ENCODE data around the gene SH3PXD2B. TPM values are rescaled to one million over a fixed set of nuclear protein-coding genes. Genes with fewer than 3 reads are reported as not detected.
"Not testable (repeated sequence)": the region's sequence is repeated elsewhere in the genome, so short reads cannot be mapped to it uniquely, and the experiment has no call there.

The SH3PXD2B gene
- total RNA-seq, 1 experiment from 2014 or later: 9.4 TPM

DNA sequence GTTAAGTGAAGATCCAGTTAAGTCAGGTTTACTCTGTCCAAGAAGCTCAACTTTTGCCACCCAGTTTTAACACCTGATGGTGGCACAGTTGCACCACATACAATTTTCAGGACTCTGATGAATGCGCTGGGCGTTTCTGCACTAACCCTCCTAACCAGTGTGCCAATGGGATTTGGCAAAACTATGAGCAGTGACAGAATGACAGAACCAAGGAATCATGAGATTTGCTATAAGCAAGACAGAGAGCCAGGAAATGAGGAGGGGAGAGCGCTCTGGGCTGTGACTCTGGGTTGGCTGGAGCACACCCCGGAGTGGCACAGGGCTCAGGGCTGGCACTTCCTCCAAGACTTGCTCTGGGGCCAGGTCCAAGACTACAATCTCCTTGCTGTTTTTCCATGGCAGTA lies 84.1 kb downstream of the SH3PXD2B start:
- DNase-seq (ENCODE audit: low spot score): no peak

DNA sequence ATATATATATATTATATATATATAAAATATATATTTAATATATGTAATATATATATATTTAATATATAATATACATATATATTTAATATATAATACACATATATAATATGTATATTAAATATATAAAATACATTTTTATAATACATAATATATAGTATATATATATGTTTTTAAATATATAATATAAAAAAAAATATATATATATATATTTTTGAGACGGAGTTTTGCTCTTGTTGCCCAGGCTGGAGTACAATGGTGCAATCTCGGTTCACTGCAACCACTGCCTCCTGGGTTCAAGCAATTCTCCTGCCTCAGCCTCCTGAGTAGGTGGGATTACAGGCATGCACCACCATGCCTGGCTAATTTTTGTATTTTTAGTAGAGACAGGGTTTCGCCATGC lies 85.6 kb downstream of the SH3PXD2B start:
- not testable (repeated sequence) for DNase-seq (ENCODE audit: low spot score)

DNA sequence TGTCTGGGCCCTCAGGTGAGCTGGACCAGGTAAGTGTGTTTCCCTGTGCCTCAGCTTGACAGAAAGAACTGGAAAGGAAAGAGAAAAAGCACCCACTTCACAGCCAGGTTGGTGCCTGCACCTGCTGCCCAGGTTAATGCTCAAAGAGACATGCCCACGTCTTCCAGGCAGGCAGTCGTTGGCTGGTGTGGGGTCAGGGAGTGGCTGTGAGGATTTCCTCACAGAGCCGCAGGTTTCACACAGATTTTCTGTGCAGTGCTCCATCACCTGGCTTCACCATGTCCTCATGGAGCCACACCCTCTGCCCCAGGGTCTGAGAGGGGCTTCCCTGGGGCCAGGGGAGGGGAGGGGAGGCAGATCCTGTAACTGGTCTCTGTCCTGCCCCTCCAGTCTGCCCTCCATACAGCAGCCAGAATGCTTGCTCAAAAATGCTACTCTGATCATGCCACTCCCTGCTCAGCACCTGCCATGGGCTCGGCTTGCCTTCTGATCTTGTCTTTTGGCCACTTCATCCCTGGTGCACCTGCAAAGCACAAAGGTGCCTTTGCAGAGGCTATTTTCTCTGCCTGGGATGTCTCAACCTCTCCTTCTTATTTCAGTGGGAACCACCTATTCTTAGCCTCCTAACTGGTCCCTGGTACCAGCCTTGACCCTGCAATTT lies 88.2 kb downstream of the SH3PXD2B start:
- DNase-seq (ENCODE audit: low spot score): no peak

DNA sequence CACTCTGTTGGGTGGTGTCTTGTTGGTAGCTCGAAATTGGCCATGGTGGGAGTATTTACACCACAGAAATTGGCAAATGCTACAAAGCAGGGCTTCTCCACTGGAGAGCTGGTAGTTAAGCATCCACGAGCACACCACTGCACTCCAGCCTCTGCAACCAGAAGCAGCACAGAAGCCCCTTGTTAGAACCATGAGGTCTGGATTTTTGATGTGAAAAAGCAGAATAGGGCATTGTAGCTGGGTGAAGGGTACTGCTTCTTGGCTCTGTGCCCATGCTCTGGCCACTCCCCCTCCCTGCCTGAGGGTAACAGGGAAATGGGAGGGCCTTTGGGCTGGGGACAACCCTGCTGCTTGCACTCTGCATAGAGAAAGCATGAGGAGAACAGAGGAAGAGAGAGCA lies 89.6 kb downstream of the SH3PXD2B start:
- DNase-seq (ENCODE audit: low spot score): no peak

DNA sequence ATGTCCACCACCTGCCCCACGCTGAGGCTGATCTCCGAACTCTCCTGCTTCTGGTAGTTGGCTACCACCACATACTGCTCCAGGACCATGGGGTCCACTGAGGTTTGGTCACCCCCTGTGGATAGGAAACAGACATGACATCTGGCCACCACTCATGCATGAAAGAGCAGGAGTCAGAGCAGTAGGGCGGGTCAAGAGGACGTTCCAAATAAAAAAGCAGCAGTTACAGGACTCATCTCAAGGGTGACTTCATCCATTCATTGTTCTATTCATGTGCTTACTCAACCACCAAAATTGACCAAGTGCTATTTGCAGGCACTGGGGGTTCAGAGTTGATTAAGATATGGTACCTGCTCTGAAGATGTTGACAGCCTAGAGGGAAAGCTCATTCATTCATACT lies 91.6 kb downstream of the SH3PXD2B start:
- no peak for DNase-seq (ENCODE audit: low spot score)

DNA sequence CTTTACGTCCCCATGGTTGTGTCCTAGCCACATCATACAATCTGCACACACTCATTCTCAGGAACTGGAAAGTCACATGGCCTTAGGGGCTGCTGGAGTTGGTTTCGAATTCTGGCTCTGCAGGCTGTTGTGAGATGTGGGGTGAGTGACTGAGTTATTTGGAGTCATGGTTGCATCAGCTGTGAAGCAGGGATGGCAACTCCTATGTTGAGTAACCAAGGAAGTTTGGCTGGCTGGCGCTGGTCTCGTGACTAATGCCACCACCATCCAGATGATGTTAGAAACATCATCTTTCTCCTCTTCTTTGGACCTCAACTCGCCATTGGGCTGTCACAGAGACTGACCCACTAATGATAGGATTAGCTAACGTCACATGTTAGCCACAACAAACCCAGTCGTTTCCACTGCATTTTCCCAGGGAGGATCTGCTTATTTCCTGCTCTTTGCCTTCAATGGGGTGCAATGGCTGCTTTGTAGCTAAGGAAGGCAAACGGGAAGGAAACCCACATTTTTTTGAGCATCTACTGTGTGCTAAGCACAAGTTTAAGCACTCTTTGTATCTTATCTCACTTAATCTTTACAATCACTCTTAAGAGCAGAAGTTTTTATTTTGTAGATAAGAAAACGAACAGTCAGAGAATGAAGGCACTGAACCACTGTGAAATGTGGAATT lies 92.6 kb downstream of the SH3PXD2B start:
- peak; percentile 91 for DNase-seq (ENCODE audit: low spot score)

DNA sequence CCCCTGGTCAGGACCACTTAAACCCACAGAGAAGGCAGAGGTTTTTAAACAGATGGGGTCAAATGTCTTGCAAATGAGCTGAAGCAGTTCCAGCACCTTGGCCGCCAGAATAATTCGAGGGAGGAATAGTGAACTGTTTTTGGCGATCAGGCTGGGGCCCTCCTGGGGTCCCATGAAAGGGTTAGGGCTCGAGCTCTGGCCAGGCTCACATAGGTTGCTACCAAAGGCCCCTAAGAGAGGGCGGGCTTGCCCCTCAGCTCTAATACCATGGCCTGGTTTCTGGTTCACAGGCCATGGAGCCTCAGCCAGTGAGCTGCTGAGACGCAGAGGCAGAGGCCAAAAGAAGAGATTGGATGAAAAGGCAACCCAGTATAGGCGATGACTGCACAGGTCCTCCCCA lies 96.0 kb downstream of the SH3PXD2B start:
- no peak for DNase-seq (ENCODE audit: low spot score)

DNA sequence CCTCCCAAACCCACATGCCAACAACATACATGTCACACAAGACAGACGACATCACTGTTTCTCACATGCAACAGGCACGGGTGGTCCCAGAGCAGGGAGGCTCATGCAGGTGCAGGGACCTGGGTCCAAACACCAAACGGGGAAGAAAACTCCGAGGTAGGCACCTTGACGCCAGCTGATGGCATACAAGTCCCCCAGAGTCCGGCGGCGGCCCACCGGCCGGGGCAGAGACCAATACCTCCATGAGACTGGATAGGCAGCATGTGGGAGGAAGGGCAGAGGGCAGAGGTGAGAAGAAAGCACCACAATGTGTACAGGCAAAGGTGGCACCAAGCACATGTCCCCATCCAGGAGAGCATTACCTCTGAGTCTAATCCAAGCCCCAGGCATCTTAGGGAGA lies 97.8 kb downstream of the SH3PXD2B start:
- DNase-seq (ENCODE audit: low spot score): no peak

DNA sequence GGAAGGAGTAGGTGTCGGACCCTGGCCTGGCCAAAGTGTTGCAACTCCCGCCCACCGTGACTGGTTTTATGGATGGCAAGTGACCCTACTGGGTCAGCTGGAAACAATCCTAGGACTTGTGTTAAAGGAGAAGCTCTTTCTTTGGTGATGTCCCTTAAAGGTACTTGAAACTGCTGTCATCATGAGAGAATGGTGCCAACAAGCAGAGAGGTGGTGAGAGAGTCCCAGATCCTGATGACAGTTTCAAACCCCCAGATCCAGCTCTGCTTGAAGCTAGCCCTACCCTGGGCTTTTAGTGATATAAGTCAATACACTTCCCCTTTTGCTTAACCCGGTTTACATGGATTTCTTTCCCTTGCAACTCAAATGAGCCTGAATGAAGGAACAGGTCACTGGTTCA lies 98.3 kb downstream of the SH3PXD2B start:
- DNase-seq (ENCODE audit: low spot score): no peak

DNA sequence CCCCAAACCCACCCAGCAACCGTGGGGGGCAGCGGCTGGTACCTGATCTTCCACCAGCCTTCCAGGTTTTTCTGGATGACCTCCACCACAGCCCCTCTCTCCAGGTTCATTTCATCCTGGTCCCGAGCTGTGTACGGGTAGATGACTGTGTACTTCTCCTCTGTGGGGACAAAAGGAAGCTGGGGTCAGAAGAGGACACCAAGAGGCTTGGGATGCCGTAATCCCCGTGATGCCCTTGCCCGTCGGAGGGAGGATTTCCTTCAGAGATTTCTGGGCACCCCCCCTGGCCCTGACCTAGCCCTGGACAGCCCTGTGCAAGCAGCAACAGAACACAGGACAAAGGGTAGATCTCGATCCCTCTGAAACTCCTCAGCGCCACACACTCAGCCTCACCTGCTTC lies 100.5 kb downstream of the SH3PXD2B start:
- DNase-seq (ENCODE audit: low spot score): no peak

DNA sequence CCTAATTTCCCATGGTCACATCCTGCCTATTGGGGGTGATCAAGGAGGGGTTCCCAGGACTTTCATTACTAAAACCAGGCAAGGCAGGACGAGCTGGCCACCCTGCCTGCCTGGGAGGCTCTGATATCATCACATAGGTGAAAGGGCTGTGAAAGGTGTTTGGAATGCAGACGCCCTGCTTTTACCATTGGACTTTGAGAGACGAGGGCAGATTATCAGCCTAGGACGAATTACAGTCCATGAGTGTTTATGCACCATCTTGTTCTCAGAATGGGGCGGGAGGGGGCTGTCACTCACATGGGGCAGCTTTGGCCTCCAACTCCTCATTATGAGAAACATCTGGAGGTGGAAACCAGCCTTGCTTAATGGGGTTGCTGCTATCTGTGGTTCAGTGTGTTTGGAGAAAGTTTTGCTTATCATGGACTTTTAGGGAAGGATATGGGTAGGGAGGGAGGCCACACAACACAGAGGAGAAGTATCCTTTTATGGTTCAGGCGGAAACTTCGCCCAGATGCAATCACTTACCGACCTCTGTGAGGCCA lies 101.0 kb downstream of the SH3PXD2B start:
- DNase-seq (ENCODE audit: low spot score): no peak

DNA sequence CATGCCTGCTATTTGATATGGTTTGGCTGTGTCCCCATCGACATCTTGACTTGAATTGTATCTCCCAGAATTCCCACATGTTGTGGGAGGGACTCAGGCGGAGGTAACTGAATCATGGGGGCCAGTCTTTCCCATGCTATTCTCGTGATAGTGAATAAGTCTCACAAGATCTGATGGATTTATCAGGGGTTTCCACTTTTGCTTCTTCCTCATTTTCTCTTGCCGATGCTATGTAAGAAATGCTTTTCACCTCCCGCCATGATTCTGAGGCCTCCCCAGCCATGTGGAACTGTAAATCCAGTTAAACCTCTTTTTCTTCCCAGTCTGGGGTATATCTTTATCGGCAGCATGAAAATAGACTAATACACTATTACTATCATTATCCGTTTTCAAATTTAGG lies 101.8 kb downstream of the SH3PXD2B start:
- DNase-seq (ENCODE audit: low spot score): not testable (repeated sequence)

DNA sequence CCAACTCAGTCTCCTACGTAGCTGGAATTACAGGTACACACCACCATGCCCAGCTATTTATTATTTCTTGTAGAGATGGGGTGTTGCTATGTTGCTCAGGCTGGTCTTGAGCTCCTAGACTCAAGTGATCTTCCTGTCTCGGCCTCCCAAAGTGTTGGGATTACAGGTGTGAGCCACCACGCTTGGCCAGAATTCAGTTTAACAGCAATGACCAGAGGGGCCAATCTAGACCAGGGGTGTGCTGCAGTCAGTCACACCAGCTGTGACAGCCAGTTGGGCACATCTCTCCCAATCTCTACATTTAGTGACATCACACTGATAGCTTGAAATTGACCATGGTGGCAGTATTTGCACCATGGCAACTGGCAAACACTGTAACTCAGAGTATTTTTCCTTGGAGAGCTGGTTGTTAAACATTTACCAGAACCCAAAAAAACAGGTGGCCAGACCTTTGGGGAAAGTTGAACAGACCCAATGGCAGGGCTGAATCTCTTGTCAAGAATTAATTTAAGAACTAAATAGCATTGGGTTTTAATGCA lies 103.0 kb downstream of the SH3PXD2B start:
- DNase-seq (ENCODE audit: low spot score): no peak

DNA sequence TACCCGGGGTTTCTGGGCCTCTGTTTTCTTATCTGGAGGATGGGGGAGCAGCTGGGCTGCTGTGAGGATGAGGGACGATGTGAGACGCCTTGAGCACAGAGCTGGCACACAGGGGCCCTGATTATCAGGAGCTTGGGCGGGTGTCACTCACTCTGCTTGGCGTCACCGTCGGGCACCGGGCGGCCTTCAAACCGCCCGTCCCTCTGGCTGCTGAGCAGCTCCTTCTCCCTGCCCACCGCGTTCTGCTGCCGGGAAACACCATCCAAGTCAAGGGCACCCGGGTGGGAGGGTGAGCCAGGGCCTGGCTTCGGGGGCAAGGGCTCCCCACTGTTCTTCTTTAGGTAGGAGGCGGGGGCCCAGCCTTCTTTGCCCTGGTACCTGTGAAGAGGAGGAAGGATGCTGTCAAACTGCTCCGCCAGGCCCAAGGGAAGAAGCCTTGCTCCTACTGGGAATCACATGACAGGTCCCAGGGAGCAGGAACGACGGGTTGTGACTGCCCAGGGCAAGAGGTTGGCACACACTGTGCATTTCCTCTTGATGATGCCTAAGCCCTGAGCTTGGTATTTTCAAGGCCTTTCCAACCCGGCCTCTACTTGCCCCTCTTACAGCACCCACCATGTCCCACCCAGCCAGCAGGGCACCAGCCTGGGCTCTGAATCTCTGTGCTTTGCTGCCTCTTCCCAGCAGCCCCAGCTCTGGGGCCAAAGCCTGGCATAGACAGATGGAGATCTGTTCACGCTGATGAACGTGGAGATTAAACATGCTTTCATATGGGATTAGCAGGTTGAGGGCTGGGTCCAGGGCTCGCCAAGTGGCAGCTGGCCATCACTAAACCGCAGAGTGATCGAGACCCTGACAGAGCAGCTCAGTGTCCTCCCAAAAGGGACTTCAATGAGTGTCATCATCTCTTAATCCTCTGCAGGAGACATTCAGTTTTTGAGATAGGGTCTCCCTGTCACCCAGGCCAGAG lies 103.8 kb downstream of the SH3PXD2B start:
- DNase-seq (ENCODE audit: low spot score): no peak

DNA sequence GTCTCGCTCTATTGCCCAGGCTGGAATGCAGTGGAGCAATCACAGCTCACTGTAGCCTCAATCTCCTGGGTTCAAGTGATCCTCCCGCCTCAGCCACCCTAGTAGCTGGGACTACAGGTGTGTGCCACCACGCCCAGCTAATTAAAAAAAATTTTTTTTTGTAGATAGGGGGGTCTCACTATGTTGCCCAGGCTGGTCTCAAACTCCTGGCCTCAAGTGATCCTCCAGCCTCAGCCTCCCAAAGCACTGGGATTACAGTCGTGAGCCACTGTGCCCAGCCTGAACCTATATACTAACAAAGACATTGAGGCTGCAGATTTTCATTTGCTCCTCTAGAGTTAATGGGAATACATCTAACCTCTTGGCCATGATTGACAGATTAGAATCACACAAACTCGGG lies 105.6 kb downstream of the SH3PXD2B start:
- not testable (repeated sequence) for DNase-seq (ENCODE audit: low spot score)

DNA sequence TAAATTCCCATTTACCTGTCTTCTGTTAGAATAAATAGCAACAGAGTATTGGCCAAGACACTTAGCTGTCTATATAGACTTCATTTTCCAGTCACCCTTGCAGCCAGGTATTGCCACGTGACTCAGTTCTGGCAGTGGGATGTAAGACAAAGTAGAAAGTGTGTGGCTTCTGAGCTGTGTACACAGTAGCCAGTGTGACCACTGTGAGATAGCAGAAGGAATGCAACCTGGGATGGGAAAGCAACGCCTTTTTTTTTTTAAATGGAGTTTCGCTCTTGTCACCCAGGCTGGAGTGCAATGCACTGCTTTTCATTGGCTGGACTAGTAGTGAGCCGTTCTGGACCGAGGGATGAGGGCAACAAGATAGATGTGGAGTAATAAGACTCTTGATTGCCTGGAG lies 106.2 kb downstream of the SH3PXD2B start:
- no peak for DNase-seq (ENCODE audit: low spot score)

DNA sequence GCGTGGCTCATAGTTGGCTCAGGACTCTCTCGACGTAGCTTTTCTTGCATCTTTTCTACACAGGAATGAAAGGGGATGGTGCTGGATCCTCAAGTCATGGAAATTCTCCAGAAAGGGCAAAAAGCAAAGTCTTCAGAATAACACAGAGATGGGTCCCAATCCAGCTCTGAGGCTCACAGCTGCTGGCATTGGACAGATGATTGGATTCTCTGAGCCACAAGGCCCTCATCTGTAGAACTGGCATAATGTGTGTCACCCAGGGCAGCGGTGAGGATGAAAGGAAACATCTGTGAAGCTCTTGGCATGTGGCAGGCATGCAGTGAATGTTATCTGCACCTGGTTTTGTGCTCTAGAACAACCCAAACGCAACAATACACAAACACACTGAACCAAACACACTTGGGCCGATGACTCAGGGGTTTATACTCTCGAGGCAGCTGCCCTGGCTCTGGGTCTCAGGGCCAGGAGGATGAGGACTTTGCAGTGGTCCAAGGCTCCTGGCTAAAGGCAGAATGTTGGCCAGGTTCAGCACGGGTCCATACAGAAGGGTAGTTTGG lies 106.8 kb downstream of the SH3PXD2B start:
- no peak for DNase-seq (ENCODE audit: low spot score)

DNA sequence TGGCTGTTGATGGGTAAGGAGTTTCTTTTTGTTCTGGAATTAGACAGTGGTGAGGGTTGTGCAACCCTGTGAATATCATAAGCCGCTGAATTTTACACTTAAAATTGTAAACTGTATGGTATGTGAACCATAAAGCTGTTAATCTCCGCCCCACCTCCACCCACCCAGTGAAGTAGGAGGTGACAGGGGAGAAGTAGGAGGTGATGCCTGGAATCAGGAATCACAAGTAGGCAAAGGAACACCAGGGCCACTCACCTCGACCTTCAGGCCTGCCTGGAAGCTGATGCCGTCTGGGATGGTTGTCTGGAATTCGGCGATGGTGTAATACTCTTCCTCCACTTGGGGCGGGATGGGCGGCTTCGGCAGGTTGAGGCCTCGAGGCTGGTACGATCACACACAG lies 108.4 kb downstream of the SH3PXD2B start:
- DNase-seq (ENCODE audit: low spot score): no peak

DNA sequence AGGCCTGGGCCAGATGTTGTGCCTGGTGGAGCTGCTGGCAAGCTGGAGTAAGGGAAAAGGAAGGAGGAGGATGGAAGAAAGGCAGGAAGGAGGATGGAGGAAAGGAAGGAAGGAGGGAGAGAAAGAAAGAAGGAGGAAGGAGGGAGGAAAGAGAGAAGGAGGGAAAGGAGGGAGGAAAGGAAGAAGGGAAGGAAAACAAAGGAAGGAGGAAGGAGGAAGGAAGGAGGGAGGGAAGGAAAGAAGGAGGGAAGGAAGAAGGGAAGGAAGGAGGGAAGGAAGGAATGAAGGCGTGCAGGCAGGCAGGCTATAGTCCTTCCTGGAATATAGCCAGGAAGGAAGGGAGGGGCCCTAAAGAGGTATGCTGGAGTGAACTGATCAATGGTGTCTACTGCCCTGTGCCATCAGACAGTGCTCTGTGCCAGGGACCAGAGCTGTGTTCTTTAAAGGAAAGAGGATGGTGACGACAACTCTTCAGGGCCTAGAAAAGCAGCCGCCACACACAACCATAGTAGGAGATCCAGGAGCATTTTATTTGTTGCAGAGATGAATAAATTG lies 109.4 kb downstream of the SH3PXD2B start:
- DNase-seq (ENCODE audit: low spot score): no peak

DNA sequence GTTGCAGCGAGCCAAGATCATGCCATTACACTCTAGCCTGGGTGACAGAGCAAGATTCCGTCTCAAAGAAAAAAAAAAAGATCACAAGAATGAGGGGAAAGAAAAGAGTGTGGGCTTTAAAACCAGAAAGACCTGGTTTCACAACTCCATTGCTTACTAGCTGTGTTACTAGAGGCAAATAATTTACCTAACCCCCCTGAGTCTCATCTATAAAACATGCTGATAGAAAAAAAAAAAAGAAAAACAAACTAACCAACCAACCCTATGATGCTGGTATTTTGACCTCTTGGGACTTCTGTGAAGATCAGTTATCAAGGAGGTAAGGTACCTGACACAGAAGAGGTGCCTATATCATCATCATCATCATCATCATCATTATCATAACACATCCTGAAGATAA lies 110.6 kb downstream of the SH3PXD2B start:
- no peak for DNase-seq (ENCODE audit: low spot score)

DNA sequence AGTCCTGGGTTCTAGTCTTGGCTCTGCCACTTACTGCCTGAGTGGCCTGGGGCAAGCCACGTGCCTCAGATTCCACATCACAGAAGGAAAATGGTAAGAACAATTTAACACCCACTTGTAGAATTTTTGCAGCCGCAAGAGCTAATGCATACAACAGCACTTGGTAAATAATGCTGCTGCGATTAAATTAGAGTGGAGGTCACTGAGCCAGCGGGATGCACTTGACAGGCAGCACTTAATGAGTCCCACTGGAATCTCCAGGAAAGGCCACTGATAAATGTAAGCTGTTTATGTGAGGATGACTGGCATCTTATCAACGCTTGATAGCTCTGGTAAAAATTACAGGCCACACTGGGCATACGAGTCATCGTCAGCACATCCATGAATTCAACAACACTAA lies 111.4 kb downstream of the SH3PXD2B start:
- DNase-seq (ENCODE audit: low spot score): no peak
